GM21737 (cell line): ENCODE data around the gene CASK.
"Not testable (repeated sequence)": the region's sequence is repeated elsewhere in the genome, so short reads cannot be mapped to it uniquely, and the experiment has no call there.

Source experiments
- ATAC-seq: cut with Tn5 transposase; IDR thresholded peaks from one replicate; pipeline ENCODE4 v1.9.1; 2021; ENCODE audit warnings: mild to moderate bottlenecking, moderate library complexity; ENCODE audit not compliant: unreplicated experiment

Gene CASK

DNA sequence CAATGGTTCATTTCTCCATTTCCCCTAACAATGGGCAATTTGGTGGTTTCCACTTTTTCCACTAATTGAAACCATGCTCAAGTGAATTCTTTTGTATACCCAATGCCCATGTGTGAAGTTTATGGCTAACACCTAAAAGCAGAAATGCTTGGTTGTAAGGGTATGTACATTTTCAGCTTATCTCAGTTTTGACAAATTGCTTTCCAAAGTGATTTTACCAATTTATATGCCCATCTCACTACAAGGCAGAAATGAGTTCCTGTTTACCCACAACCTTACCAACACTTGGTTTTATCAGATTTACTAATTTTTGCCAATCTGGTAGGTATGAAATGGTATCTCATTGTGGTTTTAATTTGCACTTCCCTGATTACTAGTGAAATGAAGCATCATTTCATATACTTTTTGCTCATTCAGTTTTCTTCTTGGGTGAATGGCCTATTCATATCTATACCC is 219.8 kb downstream of the CASK start:
- ATAC-seq: no peak

- no peak for ATAC-seq
Observed at GRCh38 chrX:41695426-41695825, 227.9 kb downstream of the CASK start.

GRCh38 chrX:41693024-41693423 is 230.3 kb downstream of the CASK start:
- ATAC-seq: no peak

- no peak for ATAC-seq
Observed at GRCh38 chrX:41692162-41692749, 231.1 kb downstream of the CASK start.

GRCh38 chrX:41689711-41690110 is 233.6 kb downstream of the CASK start:
- ATAC-seq: no peak

- ATAC-seq: no peak
Observed at GRCh38 chrX:41688835-41689234, 234.5 kb downstream of the CASK start, which contains the start of gene GPR34. TSS of gene GPR34 (plus strand) at chrX:41688973. CDS start at chrX:41695634, 6,661 bp downstream.

GRCh38 chrX:41688156-41688555 is 235.2 kb downstream of the CASK start:
- no peak for ATAC-seq

- no peak for ATAC-seq
Observed at GRCh38 chrX:41686788-41687187, 236.6 kb downstream of the CASK start.

DNA sequence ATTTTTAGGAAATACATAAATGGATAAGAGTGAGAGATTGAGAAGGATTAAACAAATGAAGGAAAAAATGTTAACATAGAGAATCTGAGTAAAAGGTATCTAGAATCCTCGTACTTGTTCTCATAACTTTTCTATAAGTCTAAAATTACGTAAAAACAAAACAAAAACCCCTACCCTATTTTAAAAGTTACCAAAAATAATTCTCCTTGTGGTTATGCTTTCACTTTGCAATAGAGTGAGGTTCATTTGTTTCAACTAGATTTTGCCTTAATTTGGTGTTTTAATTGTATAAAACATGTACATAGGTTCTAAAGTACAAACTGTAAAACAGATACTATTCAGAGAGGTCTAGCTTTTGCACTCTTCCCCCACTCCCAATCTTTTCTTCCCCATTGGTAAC is 238.4 kb downstream of the CASK start:
- no peak for ATAC-seq

GRCh38 chrX:41684138-41684537 is 239.2 kb downstream of the CASK start:
- no peak for ATAC-seq

DNA sequence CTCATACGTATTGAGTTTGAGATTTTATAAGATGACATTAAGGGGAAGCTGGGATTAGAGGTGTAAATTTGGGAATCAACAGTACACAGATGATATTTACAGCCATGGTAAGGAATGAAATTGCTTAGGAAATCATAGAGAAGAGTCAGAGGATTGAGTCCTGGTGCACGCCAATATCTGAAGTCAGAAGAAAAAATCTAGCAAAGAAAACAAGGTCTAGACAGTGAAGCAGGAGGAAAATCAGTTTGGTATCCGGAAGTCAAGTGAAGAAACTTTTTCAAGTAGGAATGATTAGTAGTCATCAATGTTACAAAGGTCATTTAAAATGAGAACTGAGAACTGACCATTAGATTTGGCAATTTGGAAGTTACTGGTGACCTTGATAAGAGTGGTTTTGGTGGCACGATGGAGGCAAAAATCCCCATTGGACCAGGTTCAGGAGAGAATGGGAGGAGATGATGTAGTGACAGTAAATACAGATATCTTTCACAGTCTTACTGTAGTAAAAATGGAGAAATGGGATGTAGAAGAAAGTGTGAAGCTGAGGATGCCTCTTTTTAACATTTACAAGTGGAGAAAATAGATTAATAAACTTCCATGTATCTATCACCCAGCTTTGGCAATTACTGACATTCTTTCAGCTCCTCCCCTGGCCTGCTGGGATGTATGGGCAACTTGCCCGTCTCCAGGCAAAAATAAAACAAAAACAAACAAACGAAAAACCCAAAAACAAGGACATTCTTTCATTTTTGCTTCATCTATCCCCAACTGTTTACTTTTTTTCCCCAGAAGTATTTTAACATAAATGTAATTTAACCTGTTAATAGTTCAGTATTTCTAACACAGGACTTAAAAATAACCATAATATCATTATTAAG is 245.9 kb downstream of the CASK start:
- no peak for ATAC-seq

DNA sequence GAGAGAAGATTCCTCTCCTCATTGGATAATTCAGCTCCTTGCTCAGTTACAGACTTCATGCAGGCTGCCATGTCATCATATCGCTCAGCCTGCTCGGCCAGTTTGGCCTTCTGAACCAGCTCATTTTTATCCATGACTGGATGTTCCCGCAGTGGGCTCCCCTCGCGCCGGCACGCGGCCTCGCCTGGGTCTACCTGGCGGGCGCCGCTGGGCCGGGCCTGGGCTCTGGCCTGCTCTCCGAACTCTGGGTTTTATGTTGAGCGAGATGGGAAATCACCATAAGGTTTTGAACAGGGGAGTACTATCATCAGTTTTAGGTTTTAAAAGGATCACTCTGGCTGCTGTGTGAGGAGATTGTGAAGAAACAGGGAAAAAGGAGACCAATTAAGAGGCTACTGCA is 247.0 kb downstream of the CASK start:
- not testable (repeated sequence) for ATAC-seq

GRCh38 chrX:41672643-41673042 is 250.7 kb downstream of the CASK start:
- no peak for ATAC-seq

- no peak for ATAC-seq
Observed at GRCh38 chrX:41671082-41671481, 252.3 kb downstream of the CASK start.

DNA sequence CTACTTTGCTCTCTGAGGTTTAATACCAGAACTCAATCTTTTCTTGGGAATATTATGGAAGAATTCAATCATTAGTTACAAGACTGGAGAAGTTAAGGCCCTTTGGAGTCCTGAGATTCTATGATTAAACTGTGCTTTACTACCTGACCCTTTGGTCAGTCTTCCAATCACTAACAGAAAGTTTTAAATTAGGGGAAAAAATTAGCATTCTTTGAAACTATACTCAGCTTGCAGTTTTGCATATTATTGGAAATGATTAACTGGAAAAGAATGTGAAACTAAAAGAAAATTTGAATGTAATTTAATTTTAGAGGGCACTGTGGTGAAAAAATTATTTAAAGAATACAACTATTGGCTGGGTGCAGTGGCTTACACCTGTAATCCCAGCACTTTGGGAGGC is 253.2 kb downstream of the CASK start:
- no peak for ATAC-seq

- ATAC-seq: no peak
Observed at GRCh38 chrX:41667631-41668030, 255.7 kb downstream of the CASK start.

DNA sequence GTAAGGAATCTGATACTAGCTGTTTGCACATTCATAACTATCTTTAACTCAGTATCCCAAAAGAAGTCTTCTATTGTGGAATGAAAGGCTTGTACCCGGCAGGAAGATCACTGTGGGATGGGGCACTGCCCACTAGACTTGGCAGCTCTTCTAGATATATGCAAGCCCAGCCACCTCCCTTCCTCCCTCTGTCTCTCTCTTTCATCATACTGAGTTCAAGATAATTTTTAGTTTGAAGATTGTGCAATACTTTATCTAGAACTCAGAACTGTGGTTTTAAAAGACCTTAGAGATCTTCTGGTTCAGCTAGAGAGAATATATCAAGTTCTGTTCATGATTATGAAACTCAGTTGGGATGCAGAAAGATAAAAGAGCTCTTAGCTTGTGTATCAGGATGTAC is 257.1 kb downstream of the CASK start:
- ATAC-seq: no peak

- ATAC-seq: no peak
Observed at GRCh38 chrX:41665686-41666085, 257.7 kb downstream of the CASK start.

DNA sequence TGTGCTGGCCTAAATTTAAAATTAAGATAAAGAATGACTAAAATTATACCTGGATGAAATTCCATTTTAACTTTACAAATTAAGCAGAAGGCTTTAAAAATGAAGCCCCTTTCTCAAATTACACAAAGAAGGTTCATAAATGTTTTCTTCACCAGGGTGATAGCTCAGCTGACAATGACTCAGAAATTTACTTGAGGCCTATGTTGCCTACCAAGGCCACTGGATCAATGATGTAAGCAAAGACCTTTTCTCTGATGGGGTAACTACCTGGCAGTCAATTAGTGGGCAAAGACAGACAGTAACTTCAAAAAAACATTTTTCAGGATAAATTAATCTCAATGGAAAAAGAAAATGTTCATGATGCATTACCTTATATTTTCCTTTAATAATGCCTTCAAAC is 258.4 kb downstream of the CASK start:
- ATAC-seq: no peak

DNA sequence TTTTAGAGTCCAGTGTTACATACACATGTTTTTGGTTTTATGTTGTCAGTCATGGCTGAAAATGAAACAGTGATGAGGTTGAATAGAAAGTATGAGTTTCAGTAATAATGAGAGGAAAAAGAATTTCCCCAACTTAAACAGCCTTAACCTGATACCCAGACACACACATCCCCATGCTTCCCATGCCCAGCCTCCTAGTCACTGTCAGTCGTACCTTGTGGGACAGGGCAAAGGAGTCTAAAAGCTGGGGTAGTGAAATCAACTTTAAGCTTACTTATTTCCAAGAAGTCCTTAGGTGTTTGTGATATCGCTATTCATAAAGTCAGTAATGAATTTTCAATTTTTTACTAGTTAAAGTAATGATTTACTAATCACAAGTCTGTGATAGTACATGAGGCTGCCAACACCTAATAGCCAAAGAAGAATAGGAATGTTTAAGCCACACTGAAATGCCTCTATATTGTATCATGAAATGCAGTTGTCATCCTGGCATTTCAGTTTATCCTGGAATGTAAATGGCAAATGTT is 258.9 kb downstream of the CASK start:
- peak; percentile 86 for ATAC-seq

DNA sequence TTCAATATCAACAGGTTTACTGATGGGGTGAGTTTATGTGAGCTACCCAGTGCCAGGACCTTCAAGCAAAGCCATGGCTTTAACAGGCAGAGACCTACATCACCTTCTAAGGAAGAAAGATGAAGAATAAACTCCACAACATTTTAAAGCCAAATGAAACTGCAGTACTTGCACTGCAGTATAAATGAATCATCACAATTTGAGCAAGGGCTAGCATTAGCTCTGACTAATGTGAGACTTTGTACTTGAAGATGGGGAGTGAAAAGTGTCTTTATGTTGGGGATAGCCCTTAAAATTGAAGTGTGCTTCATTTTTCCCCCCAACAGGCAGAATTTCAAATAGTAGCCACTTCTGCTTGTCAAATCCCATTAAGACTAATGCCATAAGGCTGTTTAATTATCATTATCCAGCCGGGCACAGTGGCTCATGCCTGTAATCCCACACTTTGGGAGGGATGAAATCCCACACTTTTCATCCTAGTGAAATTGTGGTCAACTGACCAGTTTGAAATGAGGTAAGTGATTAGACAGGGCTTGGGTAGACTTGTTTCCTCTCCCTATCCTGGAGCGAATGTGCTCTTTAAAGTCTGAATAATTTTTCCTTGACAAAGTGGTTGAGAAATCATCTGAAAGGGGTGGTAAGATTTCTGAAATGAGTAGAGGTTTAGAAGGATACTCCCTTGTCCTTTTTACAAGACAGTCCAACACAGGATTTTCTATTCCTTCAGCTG is 261.8 kb downstream of the CASK start:
- ATAC-seq: no peak
